WI38 (cell line): ENCODE measurements around the gene CXCL16.

Source experiments
- H3K4me3 ChIP-seq: 2 replicates; pipeline ENCODE4 v1.5.1; 2011; ENCODE audit warnings: low read depth, mild to moderate bottlenecking, control low read depth, low read length
- TF ChIP-seq, protein P1 (sequence below): IDR thresholded peaks from 2 replicates; pipeline ENCODE4 v1.5.1; 2012; ENCODE audit warnings: low read depth, mild to moderate bottlenecking, control low read depth, low read length

Gene CXCL16

GRCh38 chr17:4734857-4735475, 4.8 kb downstream of the CXCL16 start:
- TF ChIP-seq, protein P1, sequence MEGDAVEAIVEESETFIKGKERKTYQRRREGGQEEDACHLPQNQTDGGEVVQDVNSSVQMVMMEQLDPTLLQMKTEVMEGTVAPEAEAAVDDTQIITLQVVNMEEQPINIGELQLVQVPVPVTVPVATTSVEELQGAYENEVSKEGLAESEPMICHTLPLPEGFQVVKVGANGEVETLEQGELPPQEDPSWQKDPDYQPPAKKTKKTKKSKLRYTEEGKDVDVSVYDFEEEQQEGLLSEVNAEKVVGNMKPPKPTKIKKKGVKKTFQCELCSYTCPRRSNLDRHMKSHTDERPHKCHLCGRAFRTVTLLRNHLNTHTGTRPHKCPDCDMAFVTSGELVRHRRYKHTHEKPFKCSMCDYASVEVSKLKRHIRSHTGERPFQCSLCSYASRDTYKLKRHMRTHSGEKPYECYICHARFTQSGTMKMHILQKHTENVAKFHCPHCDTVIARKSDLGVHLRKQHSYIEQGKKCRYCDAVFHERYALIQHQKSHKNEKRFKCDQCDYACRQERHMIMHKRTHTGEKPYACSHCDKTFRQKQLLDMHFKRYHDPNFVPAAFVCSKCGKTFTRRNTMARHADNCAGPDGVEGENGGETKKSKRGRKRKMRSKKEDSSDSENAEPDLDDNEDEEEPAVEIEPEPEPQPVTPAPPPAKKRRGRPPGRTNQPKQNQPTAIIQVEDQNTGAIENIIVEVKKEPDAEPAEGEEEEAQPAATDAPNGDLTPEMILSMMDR = no peak
- no peak overlapping the region for H3K4me3 ChIP-seq

GRCh38 chr17:4733073-4733531, 6.6 kb downstream of the CXCL16 start:
- TF ChIP-seq, protein P1 = no peak
- H3K4me3 ChIP-seq = no peak overlapping the region

- H3K4me3 ChIP-seq = no peak overlapping the region
- TF ChIP-seq, protein P1 = no peak
These were observed 11.6 kb downstream of the CXCL16 start for GRCh38 chr17:4728124-4728523.

DNA sequence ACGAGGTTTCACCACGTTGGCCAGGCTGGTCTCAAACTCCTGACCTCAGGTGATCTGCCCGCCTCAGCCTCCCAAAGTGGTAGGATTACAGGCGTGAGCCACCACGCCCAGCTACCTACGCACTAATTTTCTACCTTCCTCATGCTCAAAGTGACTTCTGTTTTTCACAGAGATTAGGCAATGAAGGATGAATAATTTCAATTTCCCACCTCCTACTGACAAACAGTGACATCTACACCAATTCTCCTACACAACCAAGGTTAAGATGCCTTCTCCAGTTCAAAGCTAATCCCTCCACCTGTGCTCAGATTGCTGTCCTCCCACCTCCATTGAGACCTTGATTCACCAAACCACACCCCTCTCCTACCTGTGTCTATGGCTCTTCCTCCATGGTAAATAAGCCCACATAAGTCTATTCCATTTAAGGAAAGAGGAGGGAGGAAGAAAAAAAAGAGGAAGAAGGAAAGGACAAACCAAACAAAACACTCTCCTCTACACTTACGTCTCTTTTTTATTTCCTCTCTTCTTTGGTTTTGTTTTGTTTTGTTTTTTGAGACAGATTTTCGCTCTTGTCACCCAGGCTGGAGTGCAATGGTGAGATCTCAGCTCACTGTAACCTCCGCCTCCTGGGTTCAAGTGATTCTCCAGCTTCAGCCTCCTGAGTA, 13.9 kb downstream of the CXCL16 start:
- no peak overlapping the region for H3K4me3 ChIP-seq
- TF ChIP-seq, protein P1 = no peak

GRCh38 chr17:4724650-4725049, 15.1 kb downstream of the CXCL16 start:
- H3K4me3 ChIP-seq = no peak overlapping the region
- TF ChIP-seq, protein P1 = no peak

GRCh38 chr17:4722678-4723240, 17.0 kb downstream of the CXCL16 start:
- no peak overlapping the region for H3K4me3 ChIP-seq

More at GRCh38 chr17:4722678-4723240, 17.0 kb downstream of the CXCL16 start:
- TF ChIP-seq, protein P1 = no peak
